Loucy (cell line): Measurements from ENCODE around the gene POLA2.

Source experiments
- H2AFZ ChIP-seq: fragments of 200-600 bp; sonication (generic); 2 replicates; pipeline ENCODE4 v1.6.0; 2016; ENCODE audit warnings: antibody characterized with exemption, mild to moderate bottlenecking, low read length, moderate library complexity
- H3F3A ChIP-seq: fragments of 200-600 bp; 2 replicates; pipeline ENCODE4 v1.6.0; 2016; ENCODE audit warnings: antibody characterized with exemption, low read depth, mild to moderate bottlenecking
- H3K27me3 ChIP-seq: fragments of 200-600 bp; sonication (generic); 2 replicates; pipeline ENCODE4 v1.6.1; 2014; ENCODE audit warnings: low read length, mild to moderate bottlenecking; ENCODE audit not compliant: insufficient read depth, poor library complexity, severe bottlenecking
- H3K36me3 ChIP-seq: fragments of 200-600 bp; sonication (generic); 2 replicates; pipeline ENCODE4 v1.6.1; 2016; ENCODE audit warnings: low read length; ENCODE audit not compliant: insufficient read depth
- H3K4me1 ChIP-seq: fragments of 200-600 bp; sonication (generic); 2 replicates; pipeline ENCODE4 v1.5.1; 2014; ENCODE audit warnings: low read length, mild to moderate bottlenecking; ENCODE audit not compliant: insufficient read depth, poor library complexity, severe bottlenecking
- H3K4me2 ChIP-seq: fragments of 200-600 bp; sonication (generic); 2 replicates; pipeline ENCODE4 v1.6.0; 2014; ENCODE audit warnings: antibody characterized with exemption, low read length, low read depth, mild to moderate bottlenecking; ENCODE audit not compliant: poor library complexity, severe bottlenecking
- H3K4me3 ChIP-seq: fragments of 200-600 bp; sonication (generic); 2 replicates; pipeline ENCODE4 v1.5.1; 2014; ENCODE audit warnings: low read length, mild to moderate bottlenecking, mixed read lengths; ENCODE audit not compliant: poor library complexity, severe bottlenecking
- H3K79me2 ChIP-seq: fragments of 200-600 bp; sonication (generic); 2 replicates; pipeline ENCODE4 v1.6.1; 2014; ENCODE audit warnings: low read length; ENCODE audit not compliant: insufficient read depth
- H3K9ac ChIP-seq: fragments of 200-600 bp; sonication (generic); 2 replicates; pipeline ENCODE4 v1.6.0; 2014; ENCODE audit warnings: mild to moderate bottlenecking, low read depth, low read length, moderate library complexity; ENCODE audit not compliant: poor library complexity, severe bottlenecking
- H3K9me2 ChIP-seq: fragments of 200-600 bp; sonication (generic); replicated peaks from 2 replicates; pipeline ENCODE4 v1.6.1; 2016; ENCODE audit warnings: low read depth, low read length, mixed read lengths
- H3K9me3 ChIP-seq: fragments of 200-600 bp; sonication (generic); 2 replicates; pipeline ENCODE4 v1.6.1; 2014; ENCODE audit warnings: mild to moderate bottlenecking, antibody characterized with exemption, low read length, low read depth; ENCODE audit not compliant: insufficient read depth
- H4K20me1 ChIP-seq: fragments of 200-600 bp; sonication (generic); 2 replicates; pipeline ENCODE4 v1.6.0; 2014; ENCODE audit warnings: antibody characterized with exemption, low read length, mild to moderate bottlenecking; ENCODE audit not compliant: insufficient read depth, poor library complexity, severe bottlenecking
- CTCF ChIP-seq: fragments of 200-600 bp; sonication (generic); conservative IDR thresholded peaks from 2 replicates; pipeline ENCODE4 v1.5.1; 2014; ENCODE audit warnings: mild to moderate bottlenecking, antibody characterized with exemption, low read length
- EZH2phosphoT487 ChIP-seq: fragments of 200-600 bp; IDR thresholded peaks from 2 replicates; pipeline ENCODE4 v1.6.1; 2018; ENCODE audit warnings: antibody characterized with exemption, mild to moderate bottlenecking, moderate library complexity, borderline replicate concordance

Gene POLA2

GRCh38 chr11:65278356-65278755, 16.6 kb downstream of the POLA2 start:
- no peaks in the 10 kb centered on the region for H3K9me3 ChIP-seq

GRCh38 chr11:65279279-65279678, 17.5 kb downstream of the POLA2 start:
- Histone ChIP-seq H2AFZ (no peak overlapping the region), H4K20me1 (no peaks in the 10 kb centered on the region), H3K79me2 (no peaks in the 10 kb centered on the region), H3K36me3 (peaks cover 72% of the 10 kb centered on the region), H3K9me2 (no peaks in the 10 kb centered on the region), H3K9me3 (no peaks in the 10 kb centered on the region), H3K4me3 (no peak overlapping the region), H3K9ac (no peak overlapping the region), H3K4me2 (no peak overlapping the region), H3F3A (no peaks in the 10 kb centered on the region), H3K4me1 (no peaks in the 10 kb centered on the region), H3K27me3 (no peaks in the 10 kb centered on the region)
- TF ChIP-seq CTCF (no peak), EZH2phosphoT487 (no peak)

More at GRCh38 chr11:65278356-65278755, 16.6 kb downstream of the POLA2 start:
- peaks cover 62% of the 10 kb centered on the region for H3K36me3 ChIP-seq
- no peaks in the 10 kb centered on the region for H3K79me2 ChIP-seq
- TF ChIP-seq CTCF (no peak), EZH2phosphoT487 (no peak)
- H4K20me1 ChIP-seq = no peaks in the 10 kb centered on the region
- no peak overlapping the region for H3K9ac ChIP-seq
- H3K27me3 ChIP-seq = no peaks in the 10 kb centered on the region
- no peaks in the 10 kb centered on the region for H3K4me1 ChIP-seq
- no peak overlapping the region for H3K4me2 ChIP-seq
- H3F3A ChIP-seq = no peaks in the 10 kb centered on the region
- H2AFZ ChIP-seq = no peak overlapping the region
- H3K4me3 ChIP-seq = no peak overlapping the region
- no peaks in the 10 kb centered on the region for H3K9me2 ChIP-seq

DNA sequence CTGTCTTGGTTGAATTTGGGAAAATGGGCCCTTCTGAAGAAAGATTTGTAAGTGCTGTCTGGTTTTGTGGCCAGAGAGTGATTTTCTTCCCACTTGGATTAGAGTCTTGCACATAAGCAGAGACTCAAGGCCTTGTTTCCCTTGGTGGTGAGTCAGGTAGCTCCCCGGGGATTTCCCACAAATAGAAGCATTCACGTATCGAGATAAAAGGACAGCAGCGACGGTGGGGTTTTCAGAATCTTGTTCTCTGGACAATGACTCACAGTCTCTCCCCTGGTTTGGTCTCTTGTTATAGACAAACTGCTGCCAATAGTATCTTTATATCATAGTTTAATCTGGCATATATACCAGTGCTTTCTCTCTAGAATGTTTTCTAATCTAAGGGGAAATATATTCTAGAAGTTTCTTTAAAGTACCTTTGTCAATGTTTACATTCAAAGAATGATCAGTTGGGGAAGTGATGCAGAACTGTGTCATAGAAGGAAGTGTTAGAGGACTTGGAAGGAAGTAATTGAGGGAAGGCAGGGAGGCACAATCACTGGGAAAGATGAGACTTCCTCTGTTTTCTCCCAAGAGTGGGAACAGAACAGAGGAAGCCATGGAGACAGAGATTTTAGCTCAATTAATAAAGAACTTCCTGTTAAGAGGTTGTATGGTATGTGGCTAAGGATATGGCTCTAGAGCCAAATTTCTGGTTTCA, 18.1 kb downstream of the POLA2 start:
- Histone ChIP-seq H3K4me1 (no peaks in the 10 kb centered on the region), H3K36me3 (peaks cover 76% of the 10 kb centered on the region), H2AFZ (no peak overlapping the region), H3K9me3 (no peaks in the 10 kb centered on the region), H3K9me2 (no peaks in the 10 kb centered on the region), H3K9ac (no peak overlapping the region), H4K20me1 (no peaks in the 10 kb centered on the region), H3K79me2 (no peaks in the 10 kb centered on the region), H3K27me3 (no peaks in the 10 kb centered on the region), H3K4me3 (no peak overlapping the region), H3K4me2 (no peak overlapping the region), H3F3A (no peaks in the 10 kb centered on the region)
- TF ChIP-seq EZH2phosphoT487 (no peak), CTCF (no peak)
